SK-N-SH treated with all-trans-retinoic acid at 6 μM for 48 hours (cell line): ENCODE measurements around the gene CFTR.

Experiments
- ATAC-seq: fragments of 200-7000 bp; cut with Tn5 transposase; 3 replicates; pipeline ENCODE4 v1.9.1; 2020; ENCODE audit warnings: mild to moderate bottlenecking, moderate library complexity
- ARNTL ChIP-seq: fragments of 450-650 bp; formaldehyde crosslinking; IDR thresholded peaks from 2 replicates; pipeline ENCODE4 v1.5.0; 2020; ENCODE audit warnings: low read depth, mild to moderate bottlenecking, moderate library complexity, borderline replicate concordance
- BACH2 ChIP-seq: fragments of 250-450 bp; sonication (Bioruptor Pico); IDR thresholded peaks from 2 replicates; pipeline ENCODE4 v1.9.0; 2021; ENCODE audit warnings: mild to moderate bottlenecking, borderline replicate concordance
- CSDC2 ChIP-seq: fragments of 250-450 bp; sonication (Bioruptor Pico); IDR thresholded peaks from 2 replicates; pipeline ENCODE4 v1.5.0; 2020; ENCODE audit warnings: mild to moderate bottlenecking, moderate library complexity
- CSRNP3 ChIP-seq: fragments of 250-450 bp; sonication (Bioruptor Pico); IDR thresholded peaks from 2 replicates; pipeline ENCODE4 v1.5.1; 2021; ENCODE audit warnings: mild to moderate bottlenecking, moderate library complexity
- ESRRG ChIP-seq: fragments of 250-450 bp; sonication (Bioruptor Pico); IDR thresholded peaks from 2 replicates; pipeline ENCODE4 v1.6.1; 2021; ENCODE audit warnings: mild to moderate bottlenecking
- GLIS3 ChIP-seq: fragments of 250-450 bp; sonication (Bioruptor Pico); IDR thresholded peaks from 2 replicates; pipeline ENCODE4 v1.5.0; 2020; ENCODE audit warnings: mild to moderate bottlenecking, moderate library complexity
- ISL1 ChIP-seq: fragments of 250-450 bp; sonication (Bioruptor Pico); IDR thresholded peaks from 2 replicates; pipeline ENCODE4 v2.1.2; 2022; ENCODE audit warnings: mild to moderate bottlenecking, moderate library complexity
- OSR1 ChIP-seq: fragments of 250-450 bp; sonication (Bioruptor Pico); IDR thresholded peaks from 2 replicates; pipeline ENCODE4 v1.8.0; 2022; ENCODE audit warnings: moderate library complexity, mild to moderate bottlenecking, inconsistent platforms
- PATZ1 ChIP-seq: fragments of 250-450 bp; sonication (Bioruptor Pico); IDR thresholded peaks from 2 replicates; pipeline ENCODE4 v1.8.0; 2020; ENCODE audit warnings: mild to moderate bottlenecking, moderate library complexity, borderline replicate concordance
- PPARA ChIP-seq: fragments of 250-450 bp; sonication (Bioruptor Pico); IDR thresholded peaks from 2 replicates; pipeline ENCODE4 v1.5.0; 2020; ENCODE audit warnings: mild to moderate bottlenecking, borderline replicate concordance
- RARB ChIP-seq: fragments of 250-450 bp; sonication (Bioruptor Pico); IDR thresholded peaks from 2 replicates; pipeline ENCODE4 v1.8.0; 2021; ENCODE audit warnings: mild to moderate bottlenecking, moderate library complexity
- SNAI2 ChIP-seq: fragments of 250-450 bp; sonication (Bioruptor Pico); IDR thresholded peaks from 2 replicates; pipeline ENCODE4 v1.5.0; 2020; ENCODE audit warnings: mild to moderate bottlenecking, moderate library complexity
- TCF4 ChIP-seq: fragments of 250-450 bp; sonication (Bioruptor Pico); IDR thresholded peaks from 2 replicates; pipeline ENCODE4 v1.8.0; 2021; ENCODE audit warnings: mild to moderate bottlenecking, moderate library complexity, borderline replicate concordance
- TOX ChIP-seq: fragments of 250-450 bp; sonication (Bioruptor Pico); IDR thresholded peaks from 2 replicates; pipeline ENCODE4 v1.8.0; 2021; ENCODE audit warnings: mild to moderate bottlenecking, moderate library complexity, borderline replicate concordance
- ZC3H10 ChIP-seq: fragments of 250-450 bp; sonication (Bioruptor Pico); IDR thresholded peaks from 2 replicates; pipeline ENCODE4 v1.5.1; 2021; ENCODE audit warnings: mild to moderate bottlenecking, moderate library complexity
- ZFP3 ChIP-seq: fragments of 250-450 bp; sonication (Bioruptor Pico); IDR thresholded peaks from 2 replicates; pipeline ENCODE4 v1.5.0; 2020; ENCODE audit warnings: mild to moderate bottlenecking, moderate library complexity
- ZFP30 ChIP-seq: fragments of 450-650 bp; formaldehyde crosslinking; IDR thresholded peaks from 2 replicates; pipeline ENCODE4 v1.5.0; 2022; ENCODE audit warnings: mild to moderate bottlenecking, moderate library complexity
- ZNF565 ChIP-seq: fragments of 450-650 bp; formaldehyde crosslinking; conservative IDR thresholded peaks from 2 replicates; pipeline ENCODE4 v1.5.0; 2020; ENCODE audit warnings: low read depth, mild to moderate bottlenecking, moderate library complexity
- ZNF70 ChIP-seq: fragments of 450-650 bp; formaldehyde crosslinking; IDR thresholded peaks from 2 replicates; pipeline ENCODE4 v1.5.0; 2020; ENCODE audit warnings: mild to moderate bottlenecking, moderate library complexity
- ZNF8 ChIP-seq: fragments of 450-650 bp; formaldehyde crosslinking; IDR thresholded peaks from 2 replicates; pipeline ENCODE4 v1.5.0; 2020; ENCODE audit warnings: mild to moderate bottlenecking, moderate library complexity
- TF ChIP-seq, protein P1 (sequence below): fragments of 250-450 bp; sonication (Bioruptor Pico); IDR thresholded peaks from 2 replicates; pipeline ENCODE4 v1.5.1; 2020; ENCODE audit warnings: low read depth, mild to moderate bottlenecking, moderate library complexity
- TF ChIP-seq, protein P2 (sequence below): fragments of 250-450 bp; sonication (Bioruptor Pico); IDR thresholded peaks from 2 replicates; pipeline ENCODE4 v1.8.0; 2021; ENCODE audit warnings: low read depth, mild to moderate bottlenecking, moderate library complexity, borderline replicate concordance
- TF ChIP-seq, protein P3 (sequence below): fragments of 250-450 bp; sonication (Bioruptor Pico); IDR thresholded peaks from 2 replicates; pipeline ENCODE4 v1.5.0; 2020; ENCODE audit warnings: mild to moderate bottlenecking, moderate library complexity

CFTR gene

DNA sequence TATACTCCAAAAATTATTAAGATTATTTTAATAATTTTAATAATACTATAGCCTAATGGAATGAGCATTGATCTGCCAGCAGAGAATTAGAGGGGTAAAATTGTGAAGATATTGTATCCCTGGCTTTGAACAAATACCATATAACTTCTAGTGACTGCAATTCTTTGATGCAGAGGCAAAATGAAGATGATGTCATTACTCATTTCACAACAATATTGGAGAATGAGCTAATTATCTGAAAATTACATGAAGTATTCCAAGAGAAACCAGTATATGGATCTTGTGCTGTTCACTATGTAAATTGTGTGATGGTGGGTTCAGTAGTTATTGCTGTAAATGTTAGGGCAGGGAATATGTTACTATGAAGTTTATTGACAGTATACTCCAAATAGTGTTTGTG, 80.2 kb downstream of the CFTR start:
- TF ChIP-seq, protein P1, sequence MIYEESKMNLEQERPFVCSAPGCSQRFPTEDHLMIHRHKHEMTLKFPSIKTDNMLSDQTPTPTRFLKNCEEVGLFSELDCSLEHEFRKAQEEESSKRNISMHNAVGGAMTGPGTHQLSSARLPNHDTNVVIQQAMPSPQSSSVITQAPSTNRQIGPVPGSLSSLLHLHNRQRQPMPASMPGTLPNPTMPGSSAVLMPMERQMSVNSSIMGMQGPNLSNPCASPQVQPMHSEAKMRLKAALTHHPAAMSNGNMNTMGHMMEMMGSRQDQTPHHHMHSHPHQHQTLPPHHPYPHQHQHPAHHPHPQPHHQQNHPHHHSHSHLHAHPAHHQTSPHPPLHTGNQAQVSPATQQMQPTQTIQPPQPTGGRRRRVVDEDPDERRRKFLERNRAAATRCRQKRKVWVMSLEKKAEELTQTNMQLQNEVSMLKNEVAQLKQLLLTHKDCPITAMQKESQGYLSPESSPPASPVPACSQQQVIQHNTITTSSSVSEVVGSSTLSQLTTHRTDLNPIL (CRISPR knock-in tag) = no peak
- no peak for ATAC-seq

DNA sequence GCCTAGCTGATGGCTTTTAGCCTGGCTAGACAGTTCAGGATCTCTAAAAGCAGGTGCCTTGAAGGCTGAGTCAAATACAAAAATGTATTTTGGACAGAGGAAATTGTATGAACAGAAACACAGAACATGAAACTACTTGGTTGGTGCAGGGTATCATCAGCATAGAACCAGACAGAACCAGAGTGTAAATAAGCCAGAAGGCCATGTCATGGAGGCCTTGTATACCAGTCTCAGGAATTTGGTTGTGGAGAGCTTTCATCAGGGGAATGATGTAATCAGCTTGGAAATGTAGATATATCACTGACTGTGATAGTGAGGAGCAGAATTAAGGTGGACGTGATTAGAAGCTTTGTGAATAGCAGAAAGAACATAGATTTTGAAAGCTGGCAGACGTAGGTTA, 82.9 kb downstream of the CFTR start:
- ATAC-seq = no peak
- TF ChIP-seq ZNF565 (CRISPR knock-in tag) (no peak), OSR1 (CRISPR knock-in tag) (no peak)

DNA sequence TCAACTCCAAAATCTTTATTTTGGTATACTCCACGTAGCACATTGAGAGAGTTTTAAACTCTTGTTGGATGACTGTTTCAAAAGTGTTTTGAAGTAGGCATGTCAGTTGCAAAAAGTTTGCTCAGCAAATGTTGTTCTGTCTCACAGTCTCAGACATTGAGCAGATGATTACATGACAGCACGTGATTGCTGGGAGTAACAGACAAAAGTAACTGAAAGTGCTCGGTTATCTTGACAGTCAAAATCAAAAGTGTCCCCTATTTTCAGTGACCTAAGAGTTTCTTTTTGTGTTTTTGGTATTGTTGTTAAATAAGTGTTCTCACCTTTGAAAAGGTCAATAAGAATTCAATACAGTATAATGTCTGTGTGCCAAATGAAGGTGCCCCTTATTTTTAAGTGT, 84.3 kb downstream of the CFTR start:
- TF ChIP-seq TOX (CRISPR knock-in tag) = no peak
- no peak for TF ChIP-seq ZNF70 (CRISPR knock-in tag)
- no peak for TF ChIP-seq ISL1 (CRISPR knock-in tag)
- TF ChIP-seq TCF4 = no peak
- TF ChIP-seq OSR1 (CRISPR knock-in tag) = no peak
- TF ChIP-seq ZC3H10 = no peak
- no peak for TF ChIP-seq ZNF565 (CRISPR knock-in tag)
- TF ChIP-seq ESRRG = no peak
- no peak for TF ChIP-seq RARB
- no peak for TF ChIP-seq ARNTL (CRISPR knock-in tag)
- no peak for TF ChIP-seq PPARA (CRISPR knock-in tag)
- no peak for TF ChIP-seq CSRNP3 (CRISPR knock-in tag)
- no peak for TF ChIP-seq GLIS3 (CRISPR knock-in tag)
- no peak for TF ChIP-seq ZFP3 (CRISPR knock-in tag)
- TF ChIP-seq BACH2 (CRISPR knock-in tag) = no peak
- ATAC-seq = no peak

GRCh38 chr7:117564627-117565026, 84.8 kb downstream of the CFTR start:
- no peak for ATAC-seq
- no peak for TF ChIP-seq CSDC2 (CRISPR knock-in tag)
- TF ChIP-seq CSRNP3 (CRISPR knock-in tag) = no peak
- TF ChIP-seq, protein P2, sequence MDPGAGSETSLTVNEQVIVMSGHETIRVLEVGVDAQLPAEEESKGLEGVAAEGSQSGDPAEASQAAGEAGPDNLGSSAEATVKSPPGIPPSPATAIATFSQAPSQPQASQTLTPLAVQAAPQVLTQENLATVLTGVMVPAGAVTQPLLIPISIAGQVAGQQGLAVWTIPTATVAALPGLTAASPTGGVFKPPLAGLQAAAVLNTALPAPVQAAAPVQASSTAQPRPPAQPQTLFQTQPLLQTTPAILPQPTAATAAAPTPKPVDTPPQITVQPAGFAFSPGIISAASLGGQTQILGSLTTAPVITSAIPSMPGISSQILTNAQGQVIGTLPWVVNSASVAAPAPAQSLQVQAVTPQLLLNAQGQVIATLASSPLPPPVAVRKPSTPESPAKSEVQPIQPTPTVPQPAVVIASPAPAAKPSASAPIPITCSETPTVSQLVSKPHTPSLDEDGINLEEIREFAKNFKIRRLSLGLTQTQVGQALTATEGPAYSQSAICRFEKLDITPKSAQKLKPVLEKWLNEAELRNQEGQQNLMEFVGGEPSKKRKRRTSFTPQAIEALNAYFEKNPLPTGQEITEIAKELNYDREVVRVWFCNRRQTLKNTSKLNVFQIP = no peak
- no peak for TF ChIP-seq ESRRG
- no peak for TF ChIP-seq BACH2 (CRISPR knock-in tag)
- no peak for TF ChIP-seq RARB
- TF ChIP-seq PATZ1 (CRISPR knock-in tag) = no peak
- no peak for TF ChIP-seq ARNTL (CRISPR knock-in tag)
- no peak for TF ChIP-seq SNAI2 (CRISPR knock-in tag)
- no peak for TF ChIP-seq ZNF565 (CRISPR knock-in tag)
- no peak for TF ChIP-seq ISL1 (CRISPR knock-in tag)
- no peak for TF ChIP-seq ZNF8 (CRISPR knock-in tag)
- TF ChIP-seq PPARA (CRISPR knock-in tag) = no peak
- TF ChIP-seq ZC3H10 = no peak
- TF ChIP-seq, protein P1 (CRISPR knock-in tag) = no peak
- TF ChIP-seq TCF4 = no peak
- no peak for TF ChIP-seq GLIS3 (CRISPR knock-in tag)
- no peak for TF ChIP-seq ZFP3 (CRISPR knock-in tag)
- TF ChIP-seq ZFP30 (CRISPR knock-in tag) = no peak
- TF ChIP-seq, protein P3, sequence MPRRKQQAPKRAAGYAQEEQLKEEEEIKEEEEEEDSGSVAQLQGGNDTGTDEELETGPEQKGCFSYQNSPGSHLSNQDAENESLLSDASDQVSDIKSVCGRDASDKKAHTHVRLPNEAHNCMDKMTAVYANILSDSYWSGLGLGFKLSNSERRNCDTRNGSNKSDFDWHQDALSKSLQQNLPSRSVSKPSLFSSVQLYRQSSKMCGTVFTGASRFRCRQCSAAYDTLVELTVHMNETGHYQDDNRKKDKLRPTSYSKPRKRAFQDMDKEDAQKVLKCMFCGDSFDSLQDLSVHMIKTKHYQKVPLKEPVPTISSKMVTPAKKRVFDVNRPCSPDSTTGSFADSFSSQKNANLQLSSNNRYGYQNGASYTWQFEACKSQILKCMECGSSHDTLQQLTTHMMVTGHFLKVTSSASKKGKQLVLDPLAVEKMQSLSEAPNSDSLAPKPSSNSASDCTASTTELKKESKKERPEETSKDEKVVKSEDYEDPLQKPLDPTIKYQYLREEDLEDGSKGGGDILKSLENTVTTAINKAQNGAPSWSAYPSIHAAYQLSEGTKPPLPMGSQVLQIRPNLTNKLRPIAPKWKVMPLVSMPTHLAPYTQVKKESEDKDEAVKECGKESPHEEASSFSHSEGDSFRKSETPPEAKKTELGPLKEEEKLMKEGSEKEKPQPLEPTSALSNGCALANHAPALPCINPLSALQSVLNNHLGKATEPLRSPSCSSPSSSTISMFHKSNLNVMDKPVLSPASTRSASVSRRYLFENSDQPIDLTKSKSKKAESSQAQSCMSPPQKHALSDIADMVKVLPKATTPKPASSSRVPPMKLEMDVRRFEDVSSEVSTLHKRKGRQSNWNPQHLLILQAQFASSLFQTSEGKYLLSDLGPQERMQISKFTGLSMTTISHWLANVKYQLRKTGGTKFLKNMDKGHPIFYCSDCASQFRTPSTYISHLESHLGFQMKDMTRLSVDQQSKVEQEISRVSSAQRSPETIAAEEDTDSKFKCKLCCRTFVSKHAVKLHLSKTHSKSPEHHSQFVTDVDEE (CRISPR knock-in tag) = no peak
- TF ChIP-seq, all 23 proteins: peak for 0
